DOHH2 (cell line): ENCODE measurements around the gene TMEM165.

Source experiments
- H3F3A ChIP-seq: fragments of 200-600 bp; sonication (generic), shearing (Covaris generic); 2 replicates; pipeline ENCODE4 v1.6.0; 2016; ENCODE audit warnings: antibody characterized with exemption, mild to moderate bottlenecking; ENCODE audit not compliant: control insufficient read depth, insufficient read depth
- H3K27ac ChIP-seq: fragments of 200-600 bp; sonication (generic); 2 replicates; pipeline ENCODE4 v1.5.1; 2014; ENCODE audit warnings: low read depth, mild to moderate bottlenecking, low read length, moderate library complexity
- H3K27me3 ChIP-seq: fragments of 200-600 bp; sonication (generic); 2 replicates; pipeline ENCODE4 v1.6.1; 2014; ENCODE audit warnings: mild to moderate bottlenecking, low read length, mixed read lengths; ENCODE audit not compliant: control insufficient read depth
- H3K36me3 ChIP-seq: fragments of 200-600 bp; sonication (generic); 2 replicates; pipeline ENCODE4 v1.6.1; 2014; ENCODE audit warnings: mild to moderate bottlenecking, low read length, moderate library complexity, mixed read lengths; ENCODE audit not compliant: control insufficient read depth
- H3K4me1 ChIP-seq: fragments of 200-600 bp; sonication (generic); 2 replicates; pipeline ENCODE4 v1.6.1; 2014; ENCODE audit warnings: mild to moderate bottlenecking, low read length, mixed read lengths; ENCODE audit not compliant: control insufficient read depth
- H3K4me2 ChIP-seq: fragments of 200-600 bp; sonication (generic); 2 replicates; pipeline ENCODE4 v1.6.0; 2014; ENCODE audit warnings: mild to moderate bottlenecking, low read length, moderate library complexity
- H3K4me3 ChIP-seq: fragments of 200-600 bp; sonication (generic); 2 replicates; pipeline ENCODE4 v1.5.1; 2014; ENCODE audit warnings: mild to moderate bottlenecking, low read length, mixed read lengths
- H3K79me2 ChIP-seq: fragments of 200-600 bp; sonication (generic); 2 replicates; pipeline ENCODE4 v1.6.1; 2014; ENCODE audit warnings: mild to moderate bottlenecking, low read length, mixed read lengths; ENCODE audit not compliant: control insufficient read depth
- H3K9me2 ChIP-seq: fragments of 200-600 bp; sonication (generic); replicated peaks from 2 replicates; pipeline ENCODE4 v1.6.1; 2014; ENCODE audit warnings: mild to moderate bottlenecking, low read length, mixed read lengths; ENCODE audit not compliant: control insufficient read depth
- H3K9me3 ChIP-seq: fragments of 200-600 bp; sonication (generic); 2 replicates; pipeline ENCODE4 v1.6.1; 2014; ENCODE audit warnings: antibody characterized with exemption, low read length, mixed read lengths; ENCODE audit not compliant: control insufficient read depth, insufficient read depth
- H4K20me1 ChIP-seq: fragments of 200-600 bp; sonication (generic); 2 replicates; pipeline ENCODE4 v1.6.0; 2014; ENCODE audit warnings: low read depth, mild to moderate bottlenecking, antibody characterized with exemption, low read length, moderate library complexity; ENCODE audit not compliant: control insufficient read depth, insufficient read depth
- EZH2phosphoT487 ChIP-seq: fragments of 200-600 bp; sonication (generic); IDR thresholded peaks from 2 replicates; pipeline ENCODE4 v1.6.1; 2017; ENCODE audit warnings: borderline replicate concordance, mild to moderate bottlenecking, antibody characterized with exemption, low read length, moderate library complexity, mixed read lengths
- TF ChIP-seq, protein P1 (sequence below): fragments of 200-600 bp; sonication (generic); IDR thresholded peaks from one replicate; pipeline ENCODE4 v1.5.1; 2014; ENCODE audit warnings: antibody characterized with exemption, mild to moderate bottlenecking, low read depth, low read length; ENCODE audit not compliant: poor library complexity, severe bottlenecking

Gene TMEM165

GRCh38 chr4:55365345-55365728 lies 30.4 kb upstream of the TMEM165 start:
- H3K4me1 ChIP-seq = no peaks in the 10 kb centered on the region
- TF ChIP-seq, protein P1, sequence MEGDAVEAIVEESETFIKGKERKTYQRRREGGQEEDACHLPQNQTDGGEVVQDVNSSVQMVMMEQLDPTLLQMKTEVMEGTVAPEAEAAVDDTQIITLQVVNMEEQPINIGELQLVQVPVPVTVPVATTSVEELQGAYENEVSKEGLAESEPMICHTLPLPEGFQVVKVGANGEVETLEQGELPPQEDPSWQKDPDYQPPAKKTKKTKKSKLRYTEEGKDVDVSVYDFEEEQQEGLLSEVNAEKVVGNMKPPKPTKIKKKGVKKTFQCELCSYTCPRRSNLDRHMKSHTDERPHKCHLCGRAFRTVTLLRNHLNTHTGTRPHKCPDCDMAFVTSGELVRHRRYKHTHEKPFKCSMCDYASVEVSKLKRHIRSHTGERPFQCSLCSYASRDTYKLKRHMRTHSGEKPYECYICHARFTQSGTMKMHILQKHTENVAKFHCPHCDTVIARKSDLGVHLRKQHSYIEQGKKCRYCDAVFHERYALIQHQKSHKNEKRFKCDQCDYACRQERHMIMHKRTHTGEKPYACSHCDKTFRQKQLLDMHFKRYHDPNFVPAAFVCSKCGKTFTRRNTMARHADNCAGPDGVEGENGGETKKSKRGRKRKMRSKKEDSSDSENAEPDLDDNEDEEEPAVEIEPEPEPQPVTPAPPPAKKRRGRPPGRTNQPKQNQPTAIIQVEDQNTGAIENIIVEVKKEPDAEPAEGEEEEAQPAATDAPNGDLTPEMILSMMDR = no peak
- TF ChIP-seq EZH2phosphoT487 = no peak
- no peaks in the 10 kb centered on the region for H3K9me2 ChIP-seq
- H3K36me3 ChIP-seq = no peaks in the 10 kb centered on the region
- no peaks in the 10 kb centered on the region for H3K79me2 ChIP-seq
- H3K27me3 ChIP-seq = no peaks in the 10 kb centered on the region
- no peaks in the 10 kb centered on the region for H4K20me1 ChIP-seq
- H3K4me3 ChIP-seq = no peak overlapping the region
- no peak overlapping the region for H3K27ac ChIP-seq
- H3F3A ChIP-seq = no peaks in the 10 kb centered on the region
- no peak overlapping the region for H3K4me2 ChIP-seq
- no peaks in the 10 kb centered on the region for H3K9me3 ChIP-seq

DNA sequence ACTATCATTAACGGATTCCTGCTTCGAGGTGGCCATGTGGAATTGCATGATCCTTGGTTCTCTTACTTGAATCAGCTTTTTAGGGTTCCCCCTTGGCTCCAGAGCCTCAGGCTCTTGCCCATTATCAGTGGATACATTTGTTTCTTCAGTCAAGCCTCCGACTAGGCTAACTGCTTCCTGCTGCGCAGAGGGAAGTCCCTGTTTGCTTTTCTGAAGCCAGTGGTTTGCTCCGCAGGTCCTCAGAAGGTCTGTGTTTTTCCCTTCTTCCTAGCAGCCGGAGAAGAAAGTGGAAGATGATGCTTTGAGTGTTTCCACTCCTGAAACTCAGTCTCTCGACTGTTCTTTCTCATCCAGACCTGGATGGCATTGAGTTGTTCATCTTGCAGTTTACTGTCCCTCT lies 29.1 kb upstream of the TMEM165 start:
- Histone ChIP-seq H3K79me2 (no peaks in the 10 kb centered on the region), H3K27me3 (no peaks in the 10 kb centered on the region), H3K4me1 (no peaks in the 10 kb centered on the region), H3K4me3 (no peak overlapping the region), H3K9me2 (no peaks in the 10 kb centered on the region), H4K20me1 (no peaks in the 10 kb centered on the region), H3F3A (no peaks in the 10 kb centered on the region), H3K27ac (no peak overlapping the region), H3K4me2 (no peak overlapping the region), H3K9me3 (no peaks in the 10 kb centered on the region), H3K36me3 (no peaks in the 10 kb centered on the region)
- TF ChIP-seq EZH2phosphoT487 = no peak
- TF ChIP-seq, protein P1 = no peak

- no peaks in the 10 kb centered on the region for H3K9me2 ChIP-seq
- H3F3A ChIP-seq = no peaks in the 10 kb centered on the region
- no peak overlapping the region for H3K27ac ChIP-seq
- no peak overlapping the region for H3K4me2 ChIP-seq
- no peaks in the 10 kb centered on the region for H4K20me1 ChIP-seq
- H3K27me3 ChIP-seq = no peaks in the 10 kb centered on the region
- no peak overlapping the region for H3K4me3 ChIP-seq
- TF ChIP-seq, protein P1 = no peak
- TF ChIP-seq EZH2phosphoT487 = no peak
- no peaks in the 10 kb centered on the region for H3K36me3 ChIP-seq
- no peaks in the 10 kb centered on the region for H3K4me1 ChIP-seq
- no peaks in the 10 kb centered on the region for H3K79me2 ChIP-seq
- no peaks in the 10 kb centered on the region for H3K9me3 ChIP-seq
Observed at GRCh38 chr4:55367084-55367722, 28.6 kb upstream of the TMEM165 start.
